ENCODE measurements around the gene THRAP3. TPM values are rescaled to one million over a fixed set of nuclear protein-coding genes. Genes with fewer than 3 reads are reported as not detected.

THRAP3 gene
- total and polyA plus RNA-seq, 9 of the 15 experiments (the other 6 are each of a cell fraction or from before 2014, with no cell fraction given): 66.2 to 135 (median 113) TPM

DNA sequence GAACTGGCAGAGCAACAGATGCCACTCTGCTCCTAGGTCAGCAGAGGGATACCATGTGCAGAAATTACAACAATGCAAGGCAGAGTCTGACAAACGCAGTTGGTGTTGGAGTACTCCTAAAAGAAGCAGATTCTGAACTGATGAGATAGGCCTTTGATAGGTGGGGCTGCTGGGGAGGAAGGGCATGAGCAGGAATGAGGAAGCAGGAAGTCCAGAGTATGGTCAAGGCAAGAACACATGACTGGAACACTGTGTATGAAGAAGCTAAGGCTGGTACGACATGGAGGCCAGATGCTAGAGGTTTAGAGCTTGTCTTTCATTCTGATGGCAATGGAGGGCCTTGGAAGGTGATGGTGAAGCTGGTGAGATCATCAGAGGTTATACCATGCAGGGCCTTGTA lies 11.5 kb upstream of the THRAP3 start (continued):
- TF ChIP-seq, protein P1, sequence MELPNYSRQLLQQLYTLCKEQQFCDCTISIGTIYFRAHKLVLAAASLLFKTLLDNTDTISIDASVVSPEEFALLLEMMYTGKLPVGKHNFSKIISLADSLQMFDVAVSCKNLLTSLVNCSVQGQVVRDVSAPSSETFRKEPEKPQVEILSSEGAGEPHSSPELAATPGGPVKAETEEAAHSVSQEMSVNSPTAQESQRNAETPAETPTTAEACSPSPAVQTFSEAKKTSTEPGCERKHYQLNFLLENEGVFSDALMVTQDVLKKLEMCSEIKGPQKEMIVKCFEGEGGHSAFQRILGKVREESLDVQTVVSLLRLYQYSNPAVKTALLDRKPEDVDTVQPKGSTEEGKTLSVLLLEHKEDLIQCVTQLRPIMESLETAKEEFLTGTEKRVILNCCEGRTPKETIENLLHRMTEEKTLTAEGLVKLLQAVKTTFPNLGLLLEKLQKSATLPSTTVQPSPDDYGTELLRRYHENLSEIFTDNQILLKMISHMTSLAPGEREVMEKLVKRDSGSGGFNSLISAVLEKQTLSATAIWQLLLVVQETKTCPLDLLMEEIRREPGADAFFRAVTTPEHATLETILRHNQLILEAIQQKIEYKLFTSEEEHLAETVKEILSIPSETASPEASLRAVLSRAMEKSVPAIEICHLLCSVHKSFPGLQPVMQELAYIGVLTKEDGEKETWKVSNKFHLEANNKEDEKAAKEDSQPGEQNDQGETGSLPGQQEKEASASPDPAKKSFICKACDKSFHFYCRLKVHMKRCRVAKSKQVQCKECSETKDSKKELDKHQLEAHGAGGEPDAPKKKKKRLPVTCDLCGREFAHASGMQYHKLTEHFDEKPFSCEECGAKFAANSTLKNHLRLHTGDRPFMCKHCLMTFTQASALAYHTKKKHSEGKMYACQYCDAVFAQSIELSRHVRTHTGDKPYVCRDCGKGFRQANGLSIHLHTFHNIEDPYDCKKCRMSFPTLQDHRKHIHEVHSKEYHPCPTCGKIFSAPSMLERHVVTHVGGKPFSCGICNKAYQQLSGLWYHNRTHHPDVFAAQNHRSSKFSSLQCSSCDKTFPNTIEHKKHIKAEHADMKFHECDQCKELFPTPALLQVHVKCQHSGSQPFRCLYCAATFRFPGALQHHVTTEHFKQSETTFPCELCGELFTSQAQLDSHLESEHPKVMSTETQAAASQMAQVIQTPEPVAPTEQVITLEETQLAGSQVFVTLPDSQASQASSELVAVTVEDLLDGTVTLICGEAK (IDR thresholded peaks at IDR 0.05): peak; percentile 26; the same call in 1 of the 2 replicates
- TF ChIP-seq, protein P1 (CRISPR knock-in tag; IDR thresholded peaks at IDR 0.05): no peak
- TF ChIP-seq, protein P2, sequence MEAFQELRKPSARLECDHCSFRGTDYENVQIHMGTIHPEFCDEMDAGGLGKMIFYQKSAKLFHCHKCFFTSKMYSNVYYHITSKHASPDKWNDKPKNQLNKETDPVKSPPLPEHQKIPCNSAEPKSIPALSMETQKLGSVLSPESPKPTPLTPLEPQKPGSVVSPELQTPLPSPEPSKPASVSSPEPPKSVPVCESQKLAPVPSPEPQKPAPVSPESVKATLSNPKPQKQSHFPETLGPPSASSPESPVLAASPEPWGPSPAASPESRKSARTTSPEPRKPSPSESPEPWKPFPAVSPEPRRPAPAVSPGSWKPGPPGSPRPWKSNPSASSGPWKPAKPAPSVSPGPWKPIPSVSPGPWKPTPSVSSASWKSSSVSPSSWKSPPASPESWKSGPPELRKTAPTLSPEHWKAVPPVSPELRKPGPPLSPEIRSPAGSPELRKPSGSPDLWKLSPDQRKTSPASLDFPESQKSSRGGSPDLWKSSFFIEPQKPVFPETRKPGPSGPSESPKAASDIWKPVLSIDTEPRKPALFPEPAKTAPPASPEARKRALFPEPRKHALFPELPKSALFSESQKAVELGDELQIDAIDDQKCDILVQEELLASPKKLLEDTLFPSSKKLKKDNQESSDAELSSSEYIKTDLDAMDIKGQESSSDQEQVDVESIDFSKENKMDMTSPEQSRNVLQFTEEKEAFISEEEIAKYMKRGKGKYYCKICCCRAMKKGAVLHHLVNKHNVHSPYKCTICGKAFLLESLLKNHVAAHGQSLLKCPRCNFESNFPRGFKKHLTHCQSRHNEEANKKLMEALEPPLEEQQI (IDR thresholded peaks at IDR 0.05): no peak
- TF ChIP-seq ZZZ3 (IDR thresholded peaks at IDR 0.05): no peak
- no peak for TF ChIP-seq FOXA1 (IDR thresholded peaks at IDR 0.05; ENCODE audit: borderline replicate concordance)
- TF ChIP-seq NFYB (IDR thresholded peaks at IDR 0.05; ENCODE audit: extremely low read depth, insufficient read length): no peak
- TF ChIP-seq, protein P3, sequence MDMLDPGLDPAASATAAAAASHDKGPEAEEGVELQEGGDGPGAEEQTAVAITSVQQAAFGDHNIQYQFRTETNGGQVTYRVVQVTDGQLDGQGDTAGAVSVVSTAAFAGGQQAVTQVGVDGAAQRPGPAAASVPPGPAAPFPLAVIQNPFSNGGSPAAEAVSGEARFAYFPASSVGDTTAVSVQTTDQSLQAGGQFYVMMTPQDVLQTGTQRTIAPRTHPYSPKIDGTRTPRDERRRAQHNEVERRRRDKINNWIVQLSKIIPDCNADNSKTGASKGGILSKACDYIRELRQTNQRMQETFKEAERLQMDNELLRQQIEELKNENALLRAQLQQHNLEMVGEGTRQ (CRISPR knock-in tag; IDR thresholded peaks at IDR 0.05): 0 out of 2 replicates have a peak, but pooled peaks have one; percentile 26
- no peak for TF ChIP-seq ZKSCAN1 (IDR thresholded peaks at IDR 0.05; ENCODE audit: low read depth, low read length)
- TF ChIP-seq JUND (IDR thresholded peaks at IDR 0.05; ENCODE audit: borderline replicate concordance, low read depth, low read length): no peak
- peak; percentile 27; the same call in 1 of the 3 replicates for TF ChIP-seq JUND (tag; IDR thresholded peaks at IDR 0.05; ENCODE audit: borderline replicate concordance, low read depth, low read length)
- TF ChIP-seq MCM2 (IDR thresholded peaks at IDR 0.05; ENCODE audit: low read depth): no peak
- TF ChIP-seq STAT5A (IDR thresholded peaks at IDR 0.05; ENCODE audit: borderline replicate concordance, low read length): no peak
- TF ChIP-seq, protein P4, sequence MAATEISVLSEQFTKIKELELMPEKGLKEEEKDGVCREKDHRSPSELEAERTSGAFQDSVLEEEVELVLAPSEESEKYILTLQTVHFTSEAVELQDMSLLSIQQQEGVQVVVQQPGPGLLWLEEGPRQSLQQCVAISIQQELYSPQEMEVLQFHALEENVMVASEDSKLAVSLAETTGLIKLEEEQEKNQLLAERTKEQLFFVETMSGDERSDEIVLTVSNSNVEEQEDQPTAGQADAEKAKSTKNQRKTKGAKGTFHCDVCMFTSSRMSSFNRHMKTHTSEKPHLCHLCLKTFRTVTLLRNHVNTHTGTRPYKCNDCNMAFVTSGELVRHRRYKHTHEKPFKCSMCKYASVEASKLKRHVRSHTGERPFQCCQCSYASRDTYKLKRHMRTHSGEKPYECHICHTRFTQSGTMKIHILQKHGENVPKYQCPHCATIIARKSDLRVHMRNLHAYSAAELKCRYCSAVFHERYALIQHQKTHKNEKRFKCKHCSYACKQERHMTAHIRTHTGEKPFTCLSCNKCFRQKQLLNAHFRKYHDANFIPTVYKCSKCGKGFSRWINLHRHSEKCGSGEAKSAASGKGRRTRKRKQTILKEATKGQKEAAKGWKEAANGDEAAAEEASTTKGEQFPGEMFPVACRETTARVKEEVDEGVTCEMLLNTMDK (IDR thresholded peaks at IDR 0.05; ENCODE audit: borderline replicate concordance, insufficient read depth, low read depth, low read length, poor library complexity, severe bottlenecking): no peak

Data from K562 (cell line).